Esophagus squamous epithelium (tissue), 4 donors: ENCODE data around the gene IBA57.

Experiments
- POLR2A ChIP-seq, 4 donors: fragments of 450-650 bp; IDR thresholded peaks; one replicate each; pipeline ENCODE4 v1.6.1; 2017; ENCODE audit warnings: antibody characterized with exemption in 4 of 4, mild to moderate bottlenecking in 4 of 4, moderate library complexity in 3 of 4
- TF ChIP-seq, protein P1 (sequence below), 6 experiments: fragments of 450-650 bp in 4 of 6; fragments of 200-600 bp in 2 of 6; sonication (generic) in 2 of 6; IDR thresholded peaks; one replicate each; pipeline ENCODE4 v1.5.1; 2016 to 2019; ENCODE audit warnings: antibody characterized with exemption in 6 of 6, mild to moderate bottlenecking in 4 of 6, moderate library complexity in 4 of 6

DNA sequence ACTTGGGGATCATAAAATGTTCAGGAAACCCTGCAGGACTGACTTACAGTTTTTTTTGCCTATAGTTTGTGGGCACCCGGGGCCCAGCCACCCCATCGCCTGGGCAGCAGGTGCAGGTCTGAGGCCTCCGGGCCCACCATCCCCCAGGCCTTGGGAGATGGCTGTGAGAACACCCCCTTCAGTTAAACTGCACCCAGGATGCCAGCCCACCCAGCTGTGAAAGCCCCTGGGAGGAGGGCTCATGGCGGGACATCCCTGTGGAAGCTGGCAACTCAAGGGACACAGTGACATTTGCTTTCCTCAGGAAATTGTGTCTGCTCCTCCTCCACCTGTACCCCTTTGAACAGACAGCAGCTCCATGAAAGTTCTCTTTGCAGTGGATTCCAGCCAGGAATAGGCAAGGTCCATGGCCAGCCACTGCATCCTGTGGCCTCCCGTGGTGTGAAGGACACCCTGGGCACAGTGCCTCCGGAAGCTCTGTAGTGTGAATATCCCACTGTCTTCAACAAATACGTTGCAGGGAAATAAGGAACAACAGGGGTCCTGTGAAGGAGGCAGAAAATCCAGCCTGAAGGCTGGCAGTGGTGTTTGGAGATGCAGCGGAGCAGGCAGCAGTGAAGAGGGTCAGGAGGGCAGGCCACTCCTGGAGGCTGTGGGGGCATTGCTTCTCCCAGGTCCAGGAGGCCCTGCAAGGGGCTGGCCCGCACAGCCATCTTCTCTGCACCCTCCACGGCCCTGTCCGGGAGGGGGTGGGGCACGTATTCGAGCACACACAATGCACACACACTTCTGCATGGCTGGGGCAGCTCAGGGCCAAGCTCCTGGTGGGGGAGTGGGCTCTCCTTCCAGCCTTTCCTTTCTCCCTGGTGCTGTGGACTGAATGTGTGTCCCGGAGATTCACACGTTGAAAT, 40.2 kb downstream of the IBA57 start:
- TF ChIP-seq, protein P1, sequence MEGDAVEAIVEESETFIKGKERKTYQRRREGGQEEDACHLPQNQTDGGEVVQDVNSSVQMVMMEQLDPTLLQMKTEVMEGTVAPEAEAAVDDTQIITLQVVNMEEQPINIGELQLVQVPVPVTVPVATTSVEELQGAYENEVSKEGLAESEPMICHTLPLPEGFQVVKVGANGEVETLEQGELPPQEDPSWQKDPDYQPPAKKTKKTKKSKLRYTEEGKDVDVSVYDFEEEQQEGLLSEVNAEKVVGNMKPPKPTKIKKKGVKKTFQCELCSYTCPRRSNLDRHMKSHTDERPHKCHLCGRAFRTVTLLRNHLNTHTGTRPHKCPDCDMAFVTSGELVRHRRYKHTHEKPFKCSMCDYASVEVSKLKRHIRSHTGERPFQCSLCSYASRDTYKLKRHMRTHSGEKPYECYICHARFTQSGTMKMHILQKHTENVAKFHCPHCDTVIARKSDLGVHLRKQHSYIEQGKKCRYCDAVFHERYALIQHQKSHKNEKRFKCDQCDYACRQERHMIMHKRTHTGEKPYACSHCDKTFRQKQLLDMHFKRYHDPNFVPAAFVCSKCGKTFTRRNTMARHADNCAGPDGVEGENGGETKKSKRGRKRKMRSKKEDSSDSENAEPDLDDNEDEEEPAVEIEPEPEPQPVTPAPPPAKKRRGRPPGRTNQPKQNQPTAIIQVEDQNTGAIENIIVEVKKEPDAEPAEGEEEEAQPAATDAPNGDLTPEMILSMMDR (IDR thresholded peaks at IDR 0.05) = no peak
- no peak for TF ChIP-seq POLR2A (IDR thresholded peaks at IDR 0.05)
